Spleen (tissue), 11 donors: ENCODE measurements around the gene PLK5. TPM values are rescaled to one million over a fixed set of nuclear protein-coding genes. Genes with fewer than 3 reads are reported as not detected.

ENCODE experiments used
- DNase-seq: peaks from one replicate; pipeline ENCODE4 v3.0.0-alpha.2; 2020
- H3K27ac ChIP-seq, 8 donors: fragments of 200-600 bp; sonication (generic) in 7 of 8; 1 replicate in 4 of 8; 2 replicates in 4 of 8; pipeline versions ENCODE4 v1.5.0 to v1.8.0; 2016 to 2021; ENCODE audit warnings: inconsistent platforms in 4 of 8, mild to moderate bottlenecking in 4 of 8, moderate library complexity in 1 of 8
- H3K27me3 ChIP-seq, 7 donors: fragments of 200-600 bp; sonication (generic) in 6 of 7; replicated peaks in 1 of 7; 1 replicate in 4 of 7; 2 replicates in 3 of 7; pipeline versions ENCODE4 v1.5.0 to v1.8.0; 2016 to 2021; ENCODE audit warnings: inconsistent platforms in 3 of 7, mild to moderate bottlenecking in 1 of 7
- H3K36me3 ChIP-seq, 6 donors: fragments of 200-600 bp; sonication (generic) in 5 of 6; 1 replicate in 4 of 6; 2 replicates in 2 of 6; pipeline versions ENCODE4 v1.5.0 to v1.8.0; 2016 to 2021; ENCODE audit warnings: inconsistent platforms in 2 of 6
- H3K4me1 ChIP-seq, 6 donors: fragments of 200-600 bp; sonication (generic) in 5 of 6; 1 replicate in 3 of 6; 2 replicates in 3 of 6; pipeline versions ENCODE4 v1.5.0 to v1.8.0; 2016 to 2021; ENCODE audit warnings: inconsistent platforms in 3 of 6
- H3K4me3 ChIP-seq, 8 donors: fragments of 200-600 bp; sonication (generic) in 7 of 8; 1 replicate in 4 of 8; 2 replicates in 4 of 8; pipeline versions ENCODE4 v1.5.0 to v1.8.0; 2016 to 2021; ENCODE audit warnings: inconsistent platforms in 4 of 8, mild to moderate bottlenecking in 4 of 8, moderate library complexity in 2 of 8
- H3K9me3 ChIP-seq, 8 donors: fragments of 200-600 bp; sonication (generic) in 7 of 8; 1 replicate in 4 of 8; 2 replicates in 4 of 8; pipeline versions ENCODE4 v1.5.0 to v1.8.0; 2016 to 2021; ENCODE audit warnings: inconsistent platforms in 4 of 8
- CTCF ChIP-seq, 11 experiments: fragments of 200-600 bp in 7 of 11; fragments of 450-650 bp in 4 of 11; sonication (generic) in 4 of 11; IDR thresholded peaks in 8 of 11; conservative IDR thresholded peaks in 3 of 11; 1 replicate in 7 of 11; 2 replicates in 4 of 11; pipeline versions ENCODE4 v1.4.0 to v1.8.0; 2016 to 2021; ENCODE audit warnings: antibody characterized with exemption in 11 of 11, inconsistent platforms in 4 of 11, mild to moderate bottlenecking in 1 of 11
- POLR2A ChIP-seq, 3 donors: fragments of 450-650 bp; IDR thresholded peaks; one replicate each; pipeline ENCODE4 v1.5.1; 2017; ENCODE audit warnings: antibody characterized with exemption in 3 of 3, mild to moderate bottlenecking in 1 of 3
- POLR2AphosphoS5 ChIP-seq, 3 donors: sonication (generic); formaldehyde crosslinking; IDR thresholded peaks; one replicate each; pipeline ENCODE4 v1.5.1; 2017; ENCODE audit warnings: antibody characterized with exemption in 3 of 3
- WGBS, 5 donors: extraction: QIAGEN DNeasy Blood & Tissue Kit in 3 of 5; methylation state at CpG; one replicate each; pipeline versions ENCODE4 v1.1.5 to v1.1.7; 2013 to 2018; 5-methylcytosine and 5-hydroxymethylcytosine counted together
- intact Hi-C: fragments of 100-400 bp; cut with DNase I; formaldehyde crosslinking; loops from one replicate; pipeline ENCODE4 v1.15.0; 2023; ENCODE audit warnings: low total_unique reads
- polyA plus RNA-seq, 3 donors: library from polyadenylated mRNA; stranded (reverse); fragments of 200-250 nt; gene quantifications; one replicate each; pipeline ENCODE4 v1.2.1, GENCODE V29; 2013
- total RNA-seq, 7 donors: library from RNA; depleted of rRNA in 3 of 7; stranded (reverse); fragments of >200 nt in 3 of 7; fragmentation: NEBNext Ultra II Directional in 4 of 7; extraction: Animal tissue kit (Norgen Biotek cat#: 25700) in 4 of 7; gene quantifications; one replicate each; pipeline versions ENCODE4 v1.1.0 to v1.2.1, GENCODE V29; 2016 to 2021
- donor health status: healthy with polysubstance abuse.
- donor health status: DM: no; HTN: no; CAD: no; lungs with moderate emphysema.
- donor health status: DM: no; HTN: no; CAD: no.
- donor health status: Bipolar disorder and iron deficiency.
- donor health status: healthy.
- donor health status: DM: no; HTN: no; CAD: no.
- donor health status: DM: yes; HTN: yes; CAD: no.

The PLK5 gene
- total and polyA plus RNA-seq, 10 donors, result 0.04 to 0.06 (median 0.06) TPM; not detected in 7

- H3K27ac ChIP-seq, result peak overlapping the region in 4 of 8 donors; percentile 35 to 55 (median 41)
- H3K9me3 ChIP-seq, result no peaks in the 10 kb centered on the region
- whole genome bisulfite sequencing, 5 donors, result 94 to 96% (median 95%) methylated on average over 20 to 22 of the region's 22 CpGs
- no peak for DNase-seq
- H3K4me1 ChIP-seq, result peaks cover 0 to 21% (median 8%) of the 10 kb centered on the region in 6 donors
- H3K36me3 ChIP-seq, result peaks cover 0 to 100% (median 79%) of the 10 kb centered on the region in 6 donors
- H3K27me3 ChIP-seq, result no peaks in the 10 kb centered on the region
- H3K4me3 ChIP-seq, result no peak overlapping the region
- no peak for TF ChIP-seq CTCF (IDR thresholded peaks at IDR 0.05 in 8 of 11, conservative IDR thresholded peaks at IDR 0.05 in 3 of 11)
- TF ChIP-seq POLR2AphosphoS5 (IDR thresholded peaks at IDR 0.05), result peak in 1 of 3 donors; percentile 18
- intact Hi-C loops, result no loop called here
Observed at GRCh38 chr19:1580957-1581356, 57.1 kb downstream of the PLK5 start.

GRCh38 chr19:1582201-1582600, 58.3 kb downstream of the PLK5 start:
- no peak for TF ChIP-seq CTCF (IDR thresholded peaks at IDR 0.05 in 8 of 11, conservative IDR thresholded peaks at IDR 0.05 in 3 of 11)

DNA sequence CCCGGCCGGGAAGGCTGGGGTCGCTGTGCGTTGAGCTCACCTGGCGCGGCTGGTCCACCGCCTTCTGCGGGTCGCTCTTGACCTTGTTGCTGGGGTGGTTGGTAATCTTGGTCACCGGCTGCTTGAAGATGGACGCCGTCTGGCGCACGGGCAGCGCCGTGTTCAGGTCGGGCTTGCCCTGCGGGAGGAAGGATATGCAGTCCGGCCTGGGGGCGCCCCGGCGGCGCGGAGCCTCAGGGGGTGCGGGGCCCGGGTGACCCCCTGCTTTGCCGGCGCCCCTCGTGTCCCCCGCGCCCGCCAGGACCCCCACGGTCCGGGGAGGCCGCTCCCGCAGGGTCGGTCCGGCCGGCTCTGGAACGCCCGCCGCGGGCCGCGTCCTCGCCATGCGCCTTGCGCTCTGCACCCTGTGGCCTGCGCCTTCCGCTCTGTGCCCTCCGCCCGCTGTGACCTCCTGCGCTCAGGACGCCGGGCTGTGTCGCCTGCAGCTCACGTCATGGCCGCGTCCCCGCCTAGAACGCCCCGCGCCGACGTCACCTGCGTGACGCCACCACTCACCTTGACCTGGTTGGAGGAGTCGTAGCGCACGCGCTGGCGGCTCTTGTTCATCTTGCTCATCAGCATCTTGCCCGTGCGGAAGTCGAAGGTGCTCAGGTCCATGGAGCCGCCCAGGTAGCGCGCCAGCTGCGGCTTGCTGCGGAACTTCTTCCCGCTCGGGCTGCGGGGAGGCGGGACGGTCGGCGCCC, 60.8 kb downstream of the PLK5 start:
- peaks cover 0 to 46% (median 13%) of the 10 kb centered on the region in 6 donors for H3K4me1 ChIP-seq
- H3K36me3 ChIP-seq, result peaks cover 0 to 66% (median 50%) of the 10 kb centered on the region in 6 donors
- no peaks in the 10 kb centered on the region for H3K27me3 ChIP-seq
- DNase-seq, result no peak
- H3K9me3 ChIP-seq, result no peaks in the 10 kb centered on the region
- H3K27ac ChIP-seq, result no peak overlapping the region
- intact Hi-C loops, result no loop called here
- TF ChIP-seq POLR2AphosphoS5 (IDR thresholded peaks at IDR 0.05) (peak in 2 of 3 donors; percentile 40 to 41), CTCF (IDR thresholded peaks at IDR 0.05 in 8 of 11, conservative IDR thresholded peaks at IDR 0.05 in 3 of 11) (no peak)
- no peak overlapping the region for H3K4me3 ChIP-seq
- 94 to 98% (median 96%) methylated on average over 36 to 87 of the region's 87 CpGs for WGBS, 5 donors

More at GRCh38 chr19:1582201-1582600, 58.3 kb downstream of the PLK5 start:
- Histone ChIP-seq H3K27me3 (no peaks in the 10 kb centered on the region), H3K9me3 (no peaks in the 10 kb centered on the region), H3K36me3 (peaks cover 0 to 90% (median 72%) of the 10 kb centered on the region in 6 donors), H3K4me1 (peaks cover 0 to 26% (median 10%) of the 10 kb centered on the region in 6 donors), H3K4me3 (no peak overlapping the region), H3K27ac (no peak overlapping the region)
- intact Hi-C loops, result no loop called here
- WGBS, 5 donors, result 90 to 96% (median 95%) methylated on average over 8 to 9 of the region's 9 CpGs
- no peak for DNase-seq

DNA sequence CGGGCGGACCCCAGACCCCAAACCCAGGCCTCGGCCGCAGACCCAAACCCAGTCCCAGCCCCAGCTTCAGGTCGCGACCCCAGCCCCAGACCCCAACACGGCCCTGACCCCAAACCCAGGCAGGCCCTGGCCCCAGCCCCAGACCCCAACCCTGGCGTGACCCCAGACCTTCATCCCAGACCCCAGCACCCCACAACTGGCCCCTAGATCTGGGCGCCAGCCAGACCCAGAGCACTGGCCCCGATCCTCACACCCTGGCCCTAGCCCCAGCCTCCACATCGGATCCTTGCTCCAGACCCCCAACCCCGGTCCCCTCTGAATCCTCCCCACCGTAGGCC, 61.3 kb downstream of the PLK5 start:
- no peak overlapping the region for H3K4me3 ChIP-seq
- H3K27me3 ChIP-seq, result no peaks in the 10 kb centered on the region
- DNase-seq, result no peak
- H3K4me1 ChIP-seq, result peaks cover 0 to 46% (median 16%) of the 10 kb centered on the region in 6 donors
- TF ChIP-seq POLR2A (IDR thresholded peaks at IDR 0.05) (no peak), POLR2AphosphoS5 (IDR thresholded peaks at IDR 0.05) (no peak), CTCF (IDR thresholded peaks at IDR 0.05 in 8 of 11, conservative IDR thresholded peaks at IDR 0.05 in 3 of 11) (no peak)
- H3K36me3 ChIP-seq, result peaks cover 0 to 60% (median 45%) of the 10 kb centered on the region in 6 donors
- WGBS, 5 donors, result 91 to 97% (median 94%) methylated on average over 12 to 13 of the region's 13 CpGs
- intact Hi-C loops, result no loop called here
- no peaks in the 10 kb centered on the region for H3K9me3 ChIP-seq
- no peak overlapping the region for H3K27ac ChIP-seq
